A673 (cell line): ENCODE data around the gene PGP. TPM values are rescaled to one million over a fixed set of nuclear protein-coding genes. Genes with fewer than 3 reads are reported as not detected.

ENCODE experiments used
- BruUV-seq: library from RNA; stranded (reverse); fragments of 400-500 nt; replicated peaks from 2 replicates; lab custom pipeline; 2021; lab: Mats Ljungman, UMichigan
- CTCF ChIA-PET: fragments of 300-600 bp; sonication (Branson Sonifier 250); formaldehyde crosslinking; loops from one replicate; lab custom pipeline; 2022; ENCODE audit warnings: antibody characterized with exemption; lab: Charles Lee
- POLR2A ChIA-PET: fragments of 300-600 bp; sonication (Branson Sonifier 250); formaldehyde crosslinking; loops from one replicate; lab custom pipeline; 2022; ENCODE audit warnings: antibody characterized with exemption; ENCODE audit not compliant: low non-redundant PET; lab: Charles Lee
- DNase-seq: peaks from one replicate; pipeline ENCODE4 v3.0.0-alpha.2; 2015; ENCODE audit warnings: low spot score
- H3K27ac ChIP-seq: fragments of 200-600 bp; sonication (generic); 2 replicates; pipeline ENCODE4 v1.5.1; 2016; ENCODE audit warnings: mixed run types, low read depth, mild to moderate bottlenecking, mixed read lengths, antibody characterized with exemption, low read length; ENCODE audit not compliant: poor library complexity, severe bottlenecking
- H3K27me3 ChIP-seq: fragments of 200-600 bp; sonication (generic); replicated peaks from 2 replicates; pipeline ENCODE4 v1.6.1; 2017; ENCODE audit warnings: mixed run types, low read depth, mild to moderate bottlenecking, mixed read lengths, antibody characterized with exemption, low read length; ENCODE audit not compliant: insufficient read depth, poor library complexity
- H3K36me3 ChIP-seq: fragments of 200-600 bp; sonication (generic); 2 replicates; pipeline ENCODE4 v1.6.1; 2016; ENCODE audit warnings: mixed run types, mild to moderate bottlenecking, mixed read lengths, antibody characterized with exemption, low read length; ENCODE audit not compliant: insufficient read depth, poor library complexity, severe bottlenecking
- H3K4me1 ChIP-seq: fragments of 200-600 bp; sonication (generic); 2 replicates; pipeline ENCODE4 v1.6.1; 2017; ENCODE audit warnings: mixed run types, mild to moderate bottlenecking, mixed read lengths, antibody characterized with exemption, low read length; ENCODE audit not compliant: insufficient read depth, poor library complexity, severe bottlenecking
- H3K4me3 ChIP-seq: fragments of 200-600 bp; sonication (generic); 2 replicates; pipeline ENCODE4 v1.5.1; 2016; ENCODE audit warnings: low read depth, mixed run types, mild to moderate bottlenecking, mixed read lengths, low read length; ENCODE audit not compliant: poor library complexity, severe bottlenecking
- H3K9me3 ChIP-seq: fragments of 200-600 bp; sonication (generic); 2 replicates; pipeline ENCODE4 v1.6.1; 2016; ENCODE audit warnings: mixed run types, low read depth, mild to moderate bottlenecking, mixed read lengths, antibody characterized with exemption, low read length; ENCODE audit not compliant: poor library complexity, severe bottlenecking
- EZH2 ChIP-seq: fragments of 200-600 bp; sonication (generic); IDR thresholded peaks from 2 replicates; pipeline ENCODE4 v1.6.1; 2017; ENCODE audit warnings: borderline replicate concordance, low read depth, mild to moderate bottlenecking, mixed read lengths, antibody characterized with exemption, low read length; ENCODE audit not compliant: poor library complexity, severe bottlenecking
- intact Hi-C: fragments of 100-400 bp; cut with micrococcal nuclease; formaldehyde crosslinking; loops from one replicate; pipeline ENCODE4 v1.10.0; 2022; ENCODE audit not compliant: unreplicated experiment
- total RNA-seq: library from RNA; stranded (reverse); gene quantifications from 2 replicates; pipeline ENCODE4 v1.2.3, GENCODE V29; 2021
- TF ChIP-seq, protein P1 (sequence below): fragments of 300-800, 200-600 bp; sonication (generic); conservative IDR thresholded peaks from 2 replicates; pipeline ENCODE4 v1.5.1; 2017; ENCODE audit warnings: low read depth, mild to moderate bottlenecking, antibody characterized with exemption, low read length, moderate library complexity, mixed read lengths

PGP gene
- total RNA-seq, 1 experiment from 2014 or later = 26.5 TPM

DNA sequence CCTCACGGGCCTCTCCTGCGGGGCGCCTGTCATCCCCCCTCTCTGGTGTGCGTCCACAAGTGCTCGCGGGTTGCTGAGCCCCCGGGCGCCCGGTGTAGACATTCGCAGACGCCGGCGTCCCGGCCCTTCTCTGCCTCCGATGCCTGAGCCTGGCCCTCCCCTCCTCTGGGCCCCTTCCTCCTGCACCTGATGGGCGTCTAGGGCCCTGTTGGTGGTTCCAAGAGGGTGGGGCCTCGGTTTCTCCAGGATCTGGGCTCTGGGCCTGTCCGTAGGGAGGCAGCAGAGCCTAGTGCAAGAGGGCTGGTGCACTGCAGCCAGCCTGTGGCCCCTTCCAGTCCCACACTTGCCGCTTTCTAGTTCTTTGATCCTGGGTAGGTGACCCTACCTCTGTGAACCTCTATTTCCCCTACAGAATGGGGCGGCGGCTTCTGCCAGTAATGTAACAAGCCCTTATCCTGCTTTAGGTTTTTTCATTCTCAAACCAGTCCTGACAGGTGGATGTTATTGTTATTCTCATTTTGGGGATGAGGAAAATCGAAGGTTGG lies 9.4 kb upstream of the PGP start:
- Histone ChIP-seq H3K27ac (peak overlapping the region; percentile 91), H3K9me3 (no peaks in the 10 kb centered on the region), H3K4me3 (peak overlapping the region; percentile 94), H3K4me1 (no peaks in the 10 kb centered on the region), H3K36me3 (peaks cover 10% of the 10 kb centered on the region), H3K27me3 (no peaks in the 10 kb centered on the region)
- POLR2A ChIA-PET = no interaction called here
- intact Hi-C loops = loop anchor here (5.0 kb wide), 1 partner anchor 67 kb away; the partner anchor contains the start of gene TRAF7
- TSS peak; percentile 59 for BruUV-seq
- CTCF ChIA-PET = no interaction called here
- TF ChIP-seq EZH2 = no peak
- TF ChIP-seq, protein P1, sequence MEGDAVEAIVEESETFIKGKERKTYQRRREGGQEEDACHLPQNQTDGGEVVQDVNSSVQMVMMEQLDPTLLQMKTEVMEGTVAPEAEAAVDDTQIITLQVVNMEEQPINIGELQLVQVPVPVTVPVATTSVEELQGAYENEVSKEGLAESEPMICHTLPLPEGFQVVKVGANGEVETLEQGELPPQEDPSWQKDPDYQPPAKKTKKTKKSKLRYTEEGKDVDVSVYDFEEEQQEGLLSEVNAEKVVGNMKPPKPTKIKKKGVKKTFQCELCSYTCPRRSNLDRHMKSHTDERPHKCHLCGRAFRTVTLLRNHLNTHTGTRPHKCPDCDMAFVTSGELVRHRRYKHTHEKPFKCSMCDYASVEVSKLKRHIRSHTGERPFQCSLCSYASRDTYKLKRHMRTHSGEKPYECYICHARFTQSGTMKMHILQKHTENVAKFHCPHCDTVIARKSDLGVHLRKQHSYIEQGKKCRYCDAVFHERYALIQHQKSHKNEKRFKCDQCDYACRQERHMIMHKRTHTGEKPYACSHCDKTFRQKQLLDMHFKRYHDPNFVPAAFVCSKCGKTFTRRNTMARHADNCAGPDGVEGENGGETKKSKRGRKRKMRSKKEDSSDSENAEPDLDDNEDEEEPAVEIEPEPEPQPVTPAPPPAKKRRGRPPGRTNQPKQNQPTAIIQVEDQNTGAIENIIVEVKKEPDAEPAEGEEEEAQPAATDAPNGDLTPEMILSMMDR = peak; percentile 13; the same call in 1 of the 2 replicates
- DNase-seq = peak; percentile 54

DNA sequence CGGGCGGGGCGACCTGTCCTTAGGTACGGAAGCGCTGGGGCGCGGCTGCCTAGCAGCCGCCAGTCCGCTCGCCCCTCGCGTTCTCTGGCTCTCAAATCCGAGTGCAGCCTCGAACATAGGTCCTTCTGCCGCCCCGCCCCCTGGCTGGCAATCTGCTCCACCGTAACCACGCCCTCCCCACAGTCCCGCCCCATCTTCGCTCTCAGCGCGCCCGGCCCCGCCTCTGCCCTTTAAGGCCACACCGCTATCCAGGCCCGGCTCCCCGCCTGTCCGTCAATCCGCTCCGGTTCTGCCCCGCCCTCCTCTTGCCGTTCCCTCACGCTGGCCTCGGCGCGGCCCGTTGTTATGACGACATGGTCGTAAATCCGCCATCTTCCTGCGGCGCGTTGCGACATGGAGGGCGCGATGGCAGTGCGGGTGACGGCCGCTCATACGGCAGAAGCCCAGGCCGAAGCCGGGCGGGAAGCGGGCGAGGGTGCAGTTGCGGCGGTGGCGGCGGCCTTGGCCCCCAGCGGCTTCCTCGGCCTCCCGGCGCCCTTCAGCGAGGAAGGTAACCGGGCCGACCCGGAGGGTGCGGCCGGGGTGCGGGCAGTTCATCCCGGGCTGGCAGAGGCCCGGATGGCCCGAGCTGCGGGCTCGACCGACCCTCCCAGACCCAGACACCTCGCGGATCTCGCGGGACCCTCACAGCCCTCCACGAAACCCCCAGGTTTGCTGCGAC lies 8.7 kb upstream of the PGP start, which contains the start of gene E4F1:
TSS of gene E4F1 (plus strand) at position 371 of the 721 bp plus-strand sequence. CDS start at position 394, 23 bp downstream.
- no peaks in the 10 kb centered on the region for H3K4me1 ChIP-seq
- intact Hi-C loops = loop anchor here (5.0 kb wide), 1 partner anchor 66 kb away; the partner anchor contains the start of gene TRAF7
- POLR2A ChIA-PET = no interaction called here
- DNase-seq = peak; percentile 100
- CTCF ChIA-PET = no interaction called here
- H3K36me3 ChIP-seq = peaks cover 6% of the 10 kb centered on the region
- no peak for TF ChIP-seq EZH2
- TF ChIP-seq, protein P1 = no peak
- BruUV-seq = no TSS peak
- H3K27ac ChIP-seq = peak within 1 kb of the TSS; percentile 91
- no peaks in the 10 kb centered on the region for H3K27me3 ChIP-seq
- H3K9me3 ChIP-seq = no peaks in the 10 kb centered on the region
- H3K4me3 ChIP-seq = peak within 1 kb of the TSS; percentile 94

DNA sequence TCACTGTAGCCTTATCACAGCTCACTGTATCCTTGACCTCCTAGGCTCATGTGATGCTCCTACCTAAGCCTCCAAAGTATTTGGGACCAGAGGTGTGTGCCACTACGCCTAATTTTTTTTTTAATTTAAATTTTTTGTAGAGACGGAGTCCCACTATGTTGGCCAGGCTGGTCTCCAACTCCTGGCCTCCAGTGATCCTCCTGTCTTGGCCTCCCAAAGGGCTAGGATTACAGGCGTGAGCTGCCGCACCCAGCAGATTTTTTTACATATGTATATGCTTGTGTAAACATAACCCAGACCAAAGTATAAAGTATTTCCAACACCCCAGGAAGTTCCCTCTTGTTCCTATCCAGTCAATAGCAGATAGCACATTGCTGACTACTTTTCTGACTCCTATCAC lies 1.7 kb upstream of the PGP start:
- ChIA-PET POLR2A (no interaction called here), CTCF (no interaction called here)
- Histone ChIP-seq H3K4me3 (no peak overlapping the region), H3K4me1 (peaks cover 11% of the 10 kb centered on the region), H3K9me3 (no peaks in the 10 kb centered on the region), H3K27ac (no peak overlapping the region), H3K36me3 (no peaks in the 10 kb centered on the region), H3K27me3 (no peaks in the 10 kb centered on the region)
- BruUV-seq = no TSS peak
- intact Hi-C loops = loop anchor here (10.0 kb wide), 1 partner anchor 212 kb away; the partner anchor contains the start of gene ZNF598
- DNase-seq = no peak
- TF ChIP-seq, protein P1 = no peak
- no peak for TF ChIP-seq EZH2
